ENCODE measurements around the gene KLHL1.

Gene KLHL1

DNA sequence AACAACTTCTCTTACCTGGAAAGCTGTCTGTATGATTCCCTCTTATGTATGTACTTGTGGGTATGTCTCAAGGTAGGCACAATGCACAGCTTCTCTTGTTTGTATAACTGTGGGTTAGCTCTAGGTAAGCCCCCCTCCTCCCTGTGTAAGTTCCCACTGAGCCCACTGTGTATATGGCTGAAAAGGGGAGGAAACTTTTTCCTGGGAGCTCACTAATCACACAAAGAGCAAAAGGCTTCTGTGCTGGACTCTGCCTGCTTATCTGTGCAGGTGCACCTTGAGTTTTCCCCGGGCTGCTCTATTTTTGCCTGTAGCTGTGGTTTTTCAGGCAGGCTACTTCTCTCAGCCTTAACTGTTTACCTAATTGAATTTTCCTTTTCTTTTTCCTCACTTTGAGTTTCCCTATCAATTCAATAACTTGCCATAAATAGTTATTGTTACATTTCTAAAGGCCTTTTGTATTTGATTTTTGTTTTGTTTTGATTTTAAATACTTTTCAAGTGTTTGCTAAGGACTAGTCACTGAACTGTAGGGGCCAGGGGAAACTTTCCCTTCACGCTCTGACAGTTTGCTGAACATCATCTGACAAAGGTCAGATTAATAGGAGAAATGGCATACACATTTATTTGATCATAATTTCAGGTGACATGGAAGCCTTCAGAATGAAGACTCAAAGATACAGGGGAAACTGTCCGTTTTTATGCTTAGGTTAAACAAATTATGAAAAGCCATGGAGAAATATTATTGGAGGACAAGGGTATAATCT lies 424.1 kb downstream of the KLHL1 start:
- DNase-seq (ENCODE audit: low spot score) = no peak

- DNase-seq (ENCODE audit: low spot score) = no peak
These were observed 426.5 kb downstream of the KLHL1 start for GRCh38 chr13:69681722-69682121.

DNA sequence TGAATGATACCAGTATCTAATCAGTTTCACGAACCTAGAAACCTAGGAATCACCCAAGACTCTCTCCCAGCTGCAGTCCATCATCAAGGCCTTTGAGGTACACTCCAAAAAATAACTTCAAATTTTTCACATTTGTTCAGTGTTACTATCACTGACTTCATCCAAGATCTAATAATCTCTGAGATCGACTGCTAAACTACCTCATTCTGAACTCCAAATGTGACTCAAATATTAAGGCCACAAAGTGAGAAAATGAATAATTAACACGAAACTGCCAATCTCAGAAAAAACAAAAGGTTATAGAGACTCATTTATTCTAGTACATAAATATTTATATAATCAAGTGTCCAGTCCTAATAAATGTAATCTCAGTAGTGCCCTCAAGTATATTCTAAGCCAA lies 430.9 kb downstream of the KLHL1 start:
- DNase-seq (ENCODE audit: low spot score) = no peak

DNA sequence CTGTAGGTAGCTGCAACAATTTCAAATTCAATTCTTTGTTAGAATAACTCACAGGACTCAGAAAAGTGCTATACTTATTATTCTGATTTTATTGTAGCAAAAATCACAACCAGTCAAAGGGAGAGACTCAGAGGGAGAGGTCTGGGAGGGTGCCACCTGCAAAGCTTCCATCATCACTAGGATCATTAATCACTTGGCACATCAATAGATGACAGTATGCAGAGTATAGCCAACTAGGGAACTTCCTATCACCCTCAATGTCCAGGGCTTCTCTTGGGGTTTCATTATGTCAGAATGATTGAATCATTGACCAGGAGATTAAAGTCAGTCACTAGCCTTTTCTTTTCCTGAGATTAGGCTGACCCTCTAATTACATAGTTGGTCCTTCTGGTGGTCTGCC lies 432.0 kb downstream of the KLHL1 start:
- no peak for DNase-seq (ENCODE audit: low spot score)

GRCh38 chr13:69660155-69660554 lies 448.1 kb downstream of the KLHL1 start:
- no peak for DNase-seq (ENCODE audit: low spot score)

- DNase-seq (ENCODE audit: low spot score) = no peak
These were observed 450.6 kb downstream of the KLHL1 start for GRCh38 chr13:69657676-69658075.

DNA sequence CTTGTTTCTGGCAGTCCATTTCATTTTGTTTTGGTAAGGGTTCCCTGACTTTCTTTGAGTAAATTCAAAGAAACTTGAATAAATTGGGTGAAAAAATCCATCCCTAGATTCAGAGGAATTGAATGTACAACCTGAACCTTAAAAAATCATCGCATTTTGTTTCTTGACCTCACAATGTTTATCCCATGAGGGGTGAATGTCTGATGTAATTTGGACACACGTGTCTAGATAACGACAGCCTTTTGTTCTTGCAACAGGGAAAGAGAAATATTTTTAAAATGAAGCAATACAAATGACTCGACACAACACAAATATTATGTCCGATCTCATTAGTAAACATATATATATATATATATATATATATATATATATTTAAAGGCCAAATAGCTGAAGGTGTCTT lies 453.9 kb downstream of the KLHL1 start:
- no peak for DNase-seq (ENCODE audit: low spot score)

Measured in LoVo (cell line).